ENCODE results near the gene MPPED1.

GRCh38 chr22:43508489-43508888 is 96.7 kb downstream of the MPPED1 start:
- TF ChIP-seq, protein P1, sequence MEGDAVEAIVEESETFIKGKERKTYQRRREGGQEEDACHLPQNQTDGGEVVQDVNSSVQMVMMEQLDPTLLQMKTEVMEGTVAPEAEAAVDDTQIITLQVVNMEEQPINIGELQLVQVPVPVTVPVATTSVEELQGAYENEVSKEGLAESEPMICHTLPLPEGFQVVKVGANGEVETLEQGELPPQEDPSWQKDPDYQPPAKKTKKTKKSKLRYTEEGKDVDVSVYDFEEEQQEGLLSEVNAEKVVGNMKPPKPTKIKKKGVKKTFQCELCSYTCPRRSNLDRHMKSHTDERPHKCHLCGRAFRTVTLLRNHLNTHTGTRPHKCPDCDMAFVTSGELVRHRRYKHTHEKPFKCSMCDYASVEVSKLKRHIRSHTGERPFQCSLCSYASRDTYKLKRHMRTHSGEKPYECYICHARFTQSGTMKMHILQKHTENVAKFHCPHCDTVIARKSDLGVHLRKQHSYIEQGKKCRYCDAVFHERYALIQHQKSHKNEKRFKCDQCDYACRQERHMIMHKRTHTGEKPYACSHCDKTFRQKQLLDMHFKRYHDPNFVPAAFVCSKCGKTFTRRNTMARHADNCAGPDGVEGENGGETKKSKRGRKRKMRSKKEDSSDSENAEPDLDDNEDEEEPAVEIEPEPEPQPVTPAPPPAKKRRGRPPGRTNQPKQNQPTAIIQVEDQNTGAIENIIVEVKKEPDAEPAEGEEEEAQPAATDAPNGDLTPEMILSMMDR (IDR thresholded peaks at IDR 0.05) = no peak
- no peak for TF ChIP-seq POLR2A (IDR thresholded peaks at IDR 0.05)
